DND-41 (cell line): ENCODE data around the gene RPS29.

Experiments
- EZH2 ChIP-seq: IDR thresholded peaks from 3 replicates; pipeline ENCODE4 v1.6.1; 2012; ENCODE audit warnings: borderline replicate concordance, low read depth, mild to moderate bottlenecking, moderate library complexity, low read length, inconsistent platforms; ENCODE audit not compliant: severe bottlenecking
- TF ChIP-seq, protein P1 (sequence below): IDR thresholded peaks from 2 replicates; pipeline ENCODE4 v1.5.1; 2012; ENCODE audit warnings: borderline replicate concordance, low read length, moderate library complexity, mild to moderate bottlenecking; ENCODE audit not compliant: poor library complexity, severe bottlenecking; ENCODE audit errors: extremely low read depth

GRCh38 chr14:49615776-49616175, 29.6 kb upstream of the RPS29 start:
- TF ChIP-seq, protein P1, sequence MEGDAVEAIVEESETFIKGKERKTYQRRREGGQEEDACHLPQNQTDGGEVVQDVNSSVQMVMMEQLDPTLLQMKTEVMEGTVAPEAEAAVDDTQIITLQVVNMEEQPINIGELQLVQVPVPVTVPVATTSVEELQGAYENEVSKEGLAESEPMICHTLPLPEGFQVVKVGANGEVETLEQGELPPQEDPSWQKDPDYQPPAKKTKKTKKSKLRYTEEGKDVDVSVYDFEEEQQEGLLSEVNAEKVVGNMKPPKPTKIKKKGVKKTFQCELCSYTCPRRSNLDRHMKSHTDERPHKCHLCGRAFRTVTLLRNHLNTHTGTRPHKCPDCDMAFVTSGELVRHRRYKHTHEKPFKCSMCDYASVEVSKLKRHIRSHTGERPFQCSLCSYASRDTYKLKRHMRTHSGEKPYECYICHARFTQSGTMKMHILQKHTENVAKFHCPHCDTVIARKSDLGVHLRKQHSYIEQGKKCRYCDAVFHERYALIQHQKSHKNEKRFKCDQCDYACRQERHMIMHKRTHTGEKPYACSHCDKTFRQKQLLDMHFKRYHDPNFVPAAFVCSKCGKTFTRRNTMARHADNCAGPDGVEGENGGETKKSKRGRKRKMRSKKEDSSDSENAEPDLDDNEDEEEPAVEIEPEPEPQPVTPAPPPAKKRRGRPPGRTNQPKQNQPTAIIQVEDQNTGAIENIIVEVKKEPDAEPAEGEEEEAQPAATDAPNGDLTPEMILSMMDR = no peak
- TF ChIP-seq EZH2 = no peak
